Endodermal cell (in vitro differentiated cells): Measurements from ENCODE around the gene CENPF. TPM values are rescaled to one million over a fixed set of nuclear protein-coding genes. Genes with fewer than 3 reads are reported as not detected.

Source experiments
- DNase-seq: peaks from one replicate; pipeline ENCODE4 v3.0.0-alpha.2; 2017
- H3K27ac ChIP-seq: 2 replicates; pipeline ENCODE4 v1.5.1; 2013; ENCODE audit warnings: mild to moderate bottlenecking, low read depth, low read length, moderate library complexity
- H3K27me3 ChIP-seq: 2 replicates; pipeline ENCODE4 v1.6.1; 2013; ENCODE audit warnings: mild to moderate bottlenecking, low read length, moderate library complexity; ENCODE audit not compliant: insufficient read depth, control insufficient read depth, poor library complexity, severe bottlenecking
- H3K36me3 ChIP-seq: 2 replicates; pipeline ENCODE4 v1.7.0; 2013; ENCODE audit warnings: mild to moderate bottlenecking, low read length, moderate library complexity; ENCODE audit not compliant: control insufficient read depth, insufficient read depth
- H3K4me1 ChIP-seq: one replicate; pipeline ENCODE4 v1.7.0; 2013; ENCODE audit warnings: low read length; ENCODE audit not compliant: control insufficient read depth, insufficient read depth
- H3K4me3 ChIP-seq: 2 replicates; pipeline ENCODE4 v1.5.1; 2013; ENCODE audit warnings: mild to moderate bottlenecking, low read length, moderate library complexity
- H3K9ac ChIP-seq: 2 replicates; pipeline ENCODE4 v1.6.1; 2013; ENCODE audit warnings: mild to moderate bottlenecking, low read length, moderate library complexity; ENCODE audit not compliant: poor library complexity, severe bottlenecking; ENCODE audit errors: extremely low read depth
- H3K9me3 ChIP-seq: 2 replicates; pipeline ENCODE4 v1.6.1; 2013; ENCODE audit warnings: mild to moderate bottlenecking, low read length, moderate library complexity; ENCODE audit not compliant: control insufficient read depth
- H3K27ac Mint-ChIP-seq: 2 replicates; pipeline ENCODE4 v1.8.0; 2020; ENCODE audit warnings: mixed read lengths
- H3K27me3 Mint-ChIP-seq: 2 replicates; pipeline ENCODE4 v1.8.0; 2021; ENCODE audit warnings: mild to moderate bottlenecking, mixed read lengths; ENCODE audit not compliant: insufficient read depth
- H3K36me3 Mint-ChIP-seq: 2 replicates; pipeline ENCODE4 v1.8.0; 2020; ENCODE audit warnings: low read depth, mixed read lengths
- H3K4me1 Mint-ChIP-seq: 2 replicates; pipeline ENCODE4 v1.8.0; 2020; ENCODE audit warnings: mixed read lengths
- H3K4me3 Mint-ChIP-seq: 2 replicates; pipeline ENCODE4 v1.8.0; 2020; ENCODE audit warnings: mild to moderate bottlenecking, moderate library complexity, mixed read lengths
- H3K9me3 Mint-ChIP-seq: 2 replicates; pipeline ENCODE4 v1.8.0; 2020; ENCODE audit warnings: mild to moderate bottlenecking, mixed read lengths
- CTCF ChIP-seq: fragments of 200-600 bp; sonication (generic); conservative IDR thresholded peaks from 2 replicates; pipeline ENCODE4 v1.5.0; 2021; ENCODE audit warnings: antibody characterized with exemption, mild to moderate bottlenecking
- WGBS, 2 experiments: methylation state at CpG; one replicate each; pipeline versions ENCODE4 v1.1.5 to v1.1.7; 2013; ENCODE audit warnings: missing lambda C conversion rate in 2 of 2, mixed read lengths in 1 of 2; ENCODE audit not compliant: insufficient coverage in 1 of 2, insufficient read length in 1 of 2; 5-methylcytosine and 5-hydroxymethylcytosine counted together
- total RNA-seq, 2 donors: library from RNA; stranded (reverse); fragmentation: NEBNext Ultra II Directional in 1 of 2; extraction: Animal tissue kit (Norgen Biotek cat#: 25700) in 1 of 2; gene quantifications; 2 replicates in 1 of 2; 3 replicates in 1 of 2; pipeline ENCODE4 v1.2.1, GENCODE V29; 2021

CENPF gene
- total RNA-seq, 2 donors from 2014 or later, result 77.2 to 87.2 TPM

GRCh38 chr1:214632091-214632490 is 29.1 kb downstream of the CENPF start:
- Mint-ChIP-seq H3K27me3 (no peaks in the 10 kb centered on the region), H3K4me1 (no peaks in the 10 kb centered on the region), H3K9me3 (no peaks in the 10 kb centered on the region), H3K27ac (no peak overlapping the region), H3K4me3 (no peak overlapping the region), H3K36me3 (peaks cover 51% of the 10 kb centered on the region)
- WGBS, 2 experiments, result 100% methylated on average over 4 of the region's 4 CpGs; no CpG with 5 or more reads in 1 of the 2 experiments
- no peak overlapping the region for H3K9ac ChIP-seq
- no peak for TF ChIP-seq CTCF
- H3K27ac ChIP-seq, result no peak overlapping the region
- H3K36me3 ChIP-seq, result peaks cover 80% of the 10 kb centered on the region
- no peaks in the 10 kb centered on the region for H3K27me3 ChIP-seq
- H3K9me3 ChIP-seq, result no peaks in the 10 kb centered on the region
- no peak for DNase-seq
- no peaks in the 10 kb centered on the region for H3K4me1 ChIP-seq
- H3K4me3 ChIP-seq, result no peak overlapping the region

- H3K36me3 ChIP-seq, result peaks cover 91% of the 10 kb centered on the region
- no peaks in the 10 kb centered on the region for H3K27me3 Mint-ChIP-seq
- H3K4me1 ChIP-seq, result no peaks in the 10 kb centered on the region
- no peaks in the 10 kb centered on the region for H3K9me3 Mint-ChIP-seq
- no peak overlapping the region for H3K27ac ChIP-seq
- no peak for TF ChIP-seq CTCF
- peak overlapping the region; percentile 71 for H3K27ac Mint-ChIP-seq
- H3K9me3 ChIP-seq, result no peaks in the 10 kb centered on the region
- WGBS, 2 experiments, result 93 to 96% methylated on average over 5 of the region's 5 CpGs
- no peak for DNase-seq
- no peaks in the 10 kb centered on the region for H3K27me3 ChIP-seq
- no peak overlapping the region for H3K4me3 ChIP-seq
- H3K4me3 Mint-ChIP-seq, result no peak overlapping the region
- no peak overlapping the region for H3K9ac ChIP-seq
- H3K4me1 Mint-ChIP-seq, result no peaks in the 10 kb centered on the region
- H3K36me3 Mint-ChIP-seq, result peaks cover 57% of the 10 kb centered on the region
Observed at GRCh38 chr1:214633686-214634085, 30.7 kb downstream of the CENPF start.

GRCh38 chr1:214634267-214634666 is 31.3 kb downstream of the CENPF start:
- no peak overlapping the region for H3K9ac ChIP-seq
- Mint-ChIP-seq H3K36me3 (peaks cover 57% of the 10 kb centered on the region), H3K9me3 (no peaks in the 10 kb centered on the region), H3K27me3 (no peaks in the 10 kb centered on the region), H3K27ac (no peak overlapping the region), H3K4me3 (no peak overlapping the region), H3K4me1 (no peaks in the 10 kb centered on the region)
- peaks cover 91% of the 10 kb centered on the region for H3K36me3 ChIP-seq
- no peaks in the 10 kb centered on the region for H3K4me1 ChIP-seq
- DNase-seq, result no peak
- H3K4me3 ChIP-seq, result no peak overlapping the region
- TF ChIP-seq CTCF, result no peak
- no peaks in the 10 kb centered on the region for H3K9me3 ChIP-seq
- no peaks in the 10 kb centered on the region for H3K27me3 ChIP-seq
- H3K27ac ChIP-seq, result no peak overlapping the region
